Ammon's horn (tissue), 1 donor: ENCODE results near the gene CCDC74A.
"Not testable (repeated sequence)": the region's sequence is repeated elsewhere in the genome, so short reads cannot be mapped to it uniquely, and the experiment has no call there.

ENCODE experiments used
- DNase-seq: peaks from one replicate; pipeline ENCODE4 v3.0.0-alpha.2; 2016; ENCODE audit warnings: low spot score

Gene CCDC74A

DNA sequence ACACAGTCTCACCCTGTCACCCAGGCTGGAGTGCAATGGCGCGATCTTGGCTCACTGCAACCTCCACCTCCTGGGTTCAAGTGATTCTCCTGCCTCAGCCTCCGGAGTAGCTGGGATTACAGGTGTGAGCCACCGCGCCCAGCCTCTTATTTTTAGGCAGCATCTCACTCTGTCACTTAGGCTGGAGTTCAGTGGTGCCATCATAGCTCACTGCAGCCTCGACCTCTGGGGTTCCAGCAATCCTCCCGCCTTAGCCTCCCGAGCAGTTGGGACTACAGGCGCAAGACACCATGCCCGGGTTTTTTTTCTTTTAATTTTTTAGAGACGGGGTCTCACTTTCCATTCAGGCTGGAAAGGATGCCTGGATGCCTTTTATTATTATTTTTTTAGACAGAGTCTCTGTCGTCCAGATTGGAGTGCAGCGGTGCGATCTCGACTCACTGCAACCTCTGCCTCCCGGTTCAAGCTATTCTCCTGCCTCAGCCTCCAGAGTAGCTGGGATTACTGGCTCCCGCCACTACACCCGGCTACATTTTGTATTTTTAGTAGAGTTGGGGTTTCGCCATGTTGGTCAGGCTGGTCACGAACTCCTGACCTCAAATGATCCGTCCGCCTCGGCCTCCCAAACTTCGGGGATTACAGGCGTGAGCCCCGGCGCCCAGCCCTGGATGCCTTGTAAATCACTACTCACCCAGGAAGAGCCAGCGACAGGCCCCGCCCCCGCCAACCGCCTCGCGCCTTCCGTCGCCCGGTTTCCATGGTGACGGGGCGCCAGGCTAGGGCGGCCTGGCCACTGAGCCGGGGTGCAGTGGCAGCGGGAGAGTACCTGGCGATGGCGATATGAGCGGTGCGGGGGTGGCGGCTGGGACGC is at the start of gene CCDC74A:
CCDC74A (plus strand) TSS at position 758 of the 871 bp plus-strand sequence; CDS start at position 841, 83 bp downstream.
- DNase-seq: peak; percentile 65

DNA sequence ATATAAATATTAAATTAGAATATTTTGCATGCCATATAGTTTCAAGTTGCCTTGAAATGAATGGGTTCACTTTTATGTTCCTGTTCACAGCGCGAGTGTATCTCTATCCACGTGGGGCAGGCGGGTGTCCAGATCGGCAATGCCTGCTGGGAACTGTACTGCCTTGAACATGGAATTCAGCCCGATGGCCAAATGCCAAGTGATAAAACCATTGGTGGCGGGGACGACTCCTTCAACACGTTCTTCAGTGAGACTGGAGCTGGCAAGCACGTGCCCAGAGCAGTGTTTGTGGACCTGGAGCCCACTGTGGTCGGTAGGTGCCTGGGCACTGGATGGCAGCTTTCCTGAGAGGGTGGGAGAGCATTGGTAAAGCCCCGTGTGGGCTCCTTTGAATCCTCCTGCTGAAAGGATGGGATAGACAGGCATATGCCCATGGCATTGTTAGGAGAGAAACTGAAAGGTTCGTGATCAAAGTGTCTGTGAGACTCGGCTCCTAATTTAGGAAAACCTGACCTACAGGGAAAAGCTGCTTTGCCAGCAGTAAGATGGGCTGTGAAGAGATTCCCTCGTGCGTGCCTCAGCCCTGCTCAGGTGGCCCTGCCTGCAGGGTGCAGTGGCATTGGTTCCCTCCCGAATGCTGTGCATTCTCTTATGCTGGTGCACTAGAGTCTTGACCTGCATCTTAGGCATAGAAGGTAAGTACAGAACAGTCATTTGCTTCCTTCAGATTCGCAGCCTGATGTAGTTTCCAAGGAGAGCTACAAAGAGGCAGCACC is 49.4 kb upstream of the CCDC74A start:
- DNase-seq: not testable (repeated sequence)

DNA sequence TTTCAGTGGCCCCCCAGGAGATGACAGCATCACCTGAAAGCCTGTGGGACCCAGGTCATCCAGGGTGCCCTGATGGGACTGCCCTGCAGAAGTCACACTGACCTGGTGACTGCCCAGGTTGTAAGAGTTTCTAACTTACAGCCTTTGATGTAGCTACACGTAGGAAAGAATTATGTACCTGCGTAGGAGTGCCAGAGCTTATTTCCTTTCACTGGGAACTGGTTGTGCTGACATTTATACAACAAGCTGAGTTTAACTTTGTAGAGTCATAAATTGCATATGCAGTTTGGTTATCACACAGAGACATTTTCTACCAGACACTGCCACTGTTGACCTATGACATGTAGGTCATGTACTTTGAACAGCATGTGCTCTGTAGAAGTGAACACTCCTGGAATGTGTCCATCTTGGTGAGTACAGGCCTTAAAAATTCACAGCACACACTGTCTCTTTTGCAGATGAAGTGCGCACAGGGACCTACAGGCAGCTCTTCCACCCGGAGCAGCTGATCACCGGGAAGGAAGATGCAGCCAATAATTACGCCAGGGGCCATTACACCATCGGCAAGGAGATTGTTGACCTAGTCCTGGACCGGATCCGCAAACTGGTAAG is 48.7 kb upstream of the CCDC74A start:
- DNase-seq: not testable (repeated sequence)

DNA sequence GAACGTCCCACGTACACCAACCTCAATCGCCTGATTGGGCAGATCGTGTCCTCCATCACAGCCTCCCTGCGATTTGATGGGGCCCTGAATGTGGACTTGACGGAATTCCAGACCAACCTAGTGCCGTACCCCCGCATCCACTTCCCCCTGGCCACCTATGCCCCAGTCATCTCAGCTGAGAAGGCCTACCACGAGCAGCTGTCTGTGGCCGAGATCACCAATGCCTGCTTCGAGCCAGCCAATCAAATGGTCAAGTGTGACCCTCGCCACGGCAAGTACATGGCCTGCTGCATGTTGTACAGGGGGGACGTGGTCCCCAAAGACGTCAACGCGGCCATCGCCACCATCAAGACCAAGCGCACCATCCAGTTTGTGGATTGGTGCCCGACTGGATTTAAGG is 47.3 kb upstream of the CCDC74A start:
- not testable (repeated sequence) for DNase-seq

DNA sequence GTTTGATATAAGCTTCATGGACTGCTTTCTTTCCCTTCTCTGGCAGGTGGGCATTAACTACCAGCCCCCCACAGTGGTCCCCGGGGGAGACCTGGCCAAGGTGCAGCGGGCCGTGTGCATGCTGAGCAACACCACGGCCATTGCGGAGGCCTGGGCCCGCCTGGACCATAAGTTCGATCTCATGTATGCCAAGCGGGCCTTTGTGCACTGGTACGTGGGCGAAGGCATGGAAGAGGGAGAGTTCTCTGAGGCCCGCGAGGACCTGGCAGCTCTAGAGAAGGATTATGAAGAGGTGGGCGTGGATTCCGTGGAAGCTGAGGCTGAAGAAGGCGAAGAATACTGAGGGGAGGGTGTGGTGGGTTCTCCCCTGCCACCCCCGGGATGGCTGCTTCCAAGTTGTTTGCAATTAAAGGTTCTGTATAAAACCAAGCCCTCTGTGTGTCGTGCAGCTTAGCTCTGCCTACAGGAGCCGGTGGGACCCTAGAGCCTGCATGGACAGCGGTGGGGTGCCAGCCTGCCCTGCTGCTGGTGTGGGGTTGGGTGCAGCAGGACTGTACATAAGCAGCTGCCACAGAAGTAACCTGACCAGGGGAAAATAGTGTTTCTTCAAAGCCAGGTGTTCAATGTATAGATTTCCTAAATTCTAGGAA is 45.1 kb upstream of the CCDC74A start:
- DNase-seq: not testable (repeated sequence)

DNA sequence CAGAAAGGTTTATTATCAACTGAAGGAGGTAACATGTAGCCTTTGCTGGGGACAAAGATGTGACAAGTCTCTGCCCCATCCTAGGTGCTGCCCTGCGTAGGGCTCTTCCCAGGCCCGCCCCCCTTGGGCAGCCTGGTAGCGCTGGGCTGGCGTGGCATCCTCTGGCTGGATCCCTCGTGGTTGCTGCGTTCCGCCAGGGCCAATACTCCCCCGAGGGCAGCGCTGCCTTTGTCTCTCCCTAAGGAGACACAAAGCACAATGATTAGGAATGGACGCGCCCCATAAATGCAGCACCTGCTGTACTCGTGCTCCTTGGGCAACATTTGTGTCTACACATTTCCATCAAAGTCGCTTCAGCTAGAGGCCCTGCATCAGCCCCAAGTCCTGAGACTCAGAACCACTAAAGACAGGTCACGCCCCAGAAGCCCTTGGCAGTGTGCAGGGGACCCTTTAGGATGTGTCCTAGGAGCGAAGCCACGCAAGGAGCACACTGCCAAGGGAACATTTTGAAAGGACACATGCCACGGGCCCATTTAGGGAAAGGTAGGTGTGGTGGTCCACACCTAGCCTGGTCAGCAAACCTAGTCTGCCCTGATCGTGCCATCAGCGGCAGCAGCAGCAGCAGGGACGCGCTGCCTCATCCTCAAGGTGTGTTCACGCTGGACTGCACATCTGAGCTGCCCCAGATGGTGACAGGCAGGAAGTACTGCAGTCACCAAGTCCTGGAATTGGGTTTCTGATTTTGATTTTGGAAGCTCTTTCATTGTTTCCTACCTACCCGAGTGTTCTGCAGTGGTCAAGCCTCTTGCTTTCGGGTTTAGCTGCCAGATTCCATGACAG is 43.5 kb upstream of the CCDC74A start:
- DNase-seq: not testable (repeated sequence)

DNA sequence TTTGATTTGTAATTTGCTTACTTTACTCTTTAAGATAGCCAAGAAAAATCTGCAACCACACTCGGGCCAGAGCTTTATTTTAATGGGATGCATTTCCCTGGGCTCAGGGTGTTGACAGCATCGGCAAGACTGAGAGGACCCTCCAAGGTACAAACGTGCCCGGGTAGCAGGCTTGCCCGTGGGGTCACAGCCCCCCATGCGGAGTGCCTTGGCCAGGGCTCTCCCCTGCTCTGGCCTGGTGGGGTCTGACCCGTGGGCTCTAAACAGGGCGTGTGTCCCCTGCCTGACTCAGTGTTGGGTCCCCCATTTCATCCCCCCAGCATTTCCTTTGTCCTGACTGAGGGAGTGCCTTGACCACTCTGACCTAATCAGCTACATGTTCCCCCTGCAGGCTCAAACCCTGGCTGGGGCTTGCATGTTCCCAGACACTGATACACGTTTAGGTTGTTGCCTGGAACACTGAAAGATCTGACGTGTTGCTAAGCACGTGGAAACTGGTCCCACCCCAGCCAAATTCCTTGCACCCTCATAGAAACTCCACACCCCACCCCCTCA is 42.7 kb upstream of the CCDC74A start:
- not testable (repeated sequence) for DNase-seq

DNA sequence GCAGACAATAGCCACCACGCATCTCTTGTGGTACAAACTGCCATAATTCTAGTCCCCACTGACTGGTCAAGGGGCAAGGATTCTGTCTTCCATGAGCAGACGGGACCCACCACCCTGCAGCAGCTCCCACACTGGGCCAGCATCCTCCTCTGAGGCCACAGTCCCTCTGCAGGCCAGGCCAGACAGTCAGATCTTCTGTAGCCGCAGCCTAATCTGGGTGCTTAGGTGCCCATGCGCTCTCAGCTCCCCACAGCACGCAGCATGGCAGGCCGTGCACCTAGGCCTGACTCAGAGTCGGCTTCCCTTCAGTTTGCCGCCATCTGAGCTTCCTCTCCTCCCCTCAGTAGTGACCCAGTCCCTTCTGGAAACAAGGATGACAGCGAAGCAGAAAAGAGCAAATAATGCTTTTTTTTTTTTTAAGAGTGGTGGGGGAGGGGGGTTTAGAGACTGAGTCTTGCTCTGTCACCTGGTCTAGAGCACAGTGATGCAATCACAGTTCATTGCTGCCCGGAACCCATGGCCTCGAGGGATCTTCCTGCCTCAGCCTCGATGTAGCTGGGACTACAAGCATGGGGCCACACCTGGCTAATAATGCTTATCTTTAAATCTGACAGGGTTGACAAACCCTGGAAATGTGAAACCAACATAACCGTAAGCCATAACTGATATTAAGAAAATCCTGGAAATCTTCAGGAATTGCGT is 41.3 kb upstream of the CCDC74A start:
- not testable (repeated sequence) for DNase-seq

DNA sequence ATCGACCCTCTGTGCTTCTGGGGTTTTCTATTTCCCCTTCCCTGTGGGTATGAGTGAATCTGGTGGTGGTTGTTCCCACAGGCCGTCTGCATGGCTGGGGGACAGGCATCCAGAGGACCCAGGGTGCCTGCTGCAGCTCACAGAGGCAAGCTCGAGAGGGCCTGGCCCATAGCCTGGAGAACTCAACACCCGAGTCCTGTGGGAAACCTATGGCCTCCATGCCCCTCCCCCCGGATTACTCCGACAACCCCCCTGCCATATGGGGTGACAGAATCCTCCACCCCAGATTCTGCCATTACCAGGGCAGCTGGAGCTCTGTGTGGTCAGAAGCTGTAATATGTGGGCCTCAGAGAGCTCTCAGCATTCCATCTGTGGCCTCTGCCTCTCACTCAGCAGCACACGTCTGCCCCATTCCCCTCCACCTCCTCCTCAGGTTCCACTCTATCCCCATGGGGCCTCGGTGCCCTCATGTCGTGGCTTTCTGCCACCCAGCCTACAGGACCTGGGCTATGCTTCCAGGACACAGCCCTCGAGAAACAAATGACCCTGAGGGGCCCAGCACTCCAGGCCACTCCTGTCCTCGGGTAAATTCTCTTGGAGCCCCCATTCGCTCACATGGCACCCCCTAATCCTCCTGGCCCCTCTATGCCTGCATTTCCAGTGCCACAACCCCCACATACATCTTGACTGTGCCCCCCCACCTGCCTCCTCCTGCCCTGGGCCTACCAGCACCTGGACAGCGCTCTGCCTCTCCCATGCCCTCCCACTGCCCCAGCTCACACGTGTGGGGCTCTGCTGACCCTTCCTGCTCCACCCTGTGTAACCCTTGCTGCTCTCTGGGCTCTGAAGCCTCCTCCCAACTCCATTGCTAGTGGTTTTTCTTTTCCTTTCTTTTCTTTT is 39.1 kb upstream of the CCDC74A start:
- DNase-seq: no peak

DNA sequence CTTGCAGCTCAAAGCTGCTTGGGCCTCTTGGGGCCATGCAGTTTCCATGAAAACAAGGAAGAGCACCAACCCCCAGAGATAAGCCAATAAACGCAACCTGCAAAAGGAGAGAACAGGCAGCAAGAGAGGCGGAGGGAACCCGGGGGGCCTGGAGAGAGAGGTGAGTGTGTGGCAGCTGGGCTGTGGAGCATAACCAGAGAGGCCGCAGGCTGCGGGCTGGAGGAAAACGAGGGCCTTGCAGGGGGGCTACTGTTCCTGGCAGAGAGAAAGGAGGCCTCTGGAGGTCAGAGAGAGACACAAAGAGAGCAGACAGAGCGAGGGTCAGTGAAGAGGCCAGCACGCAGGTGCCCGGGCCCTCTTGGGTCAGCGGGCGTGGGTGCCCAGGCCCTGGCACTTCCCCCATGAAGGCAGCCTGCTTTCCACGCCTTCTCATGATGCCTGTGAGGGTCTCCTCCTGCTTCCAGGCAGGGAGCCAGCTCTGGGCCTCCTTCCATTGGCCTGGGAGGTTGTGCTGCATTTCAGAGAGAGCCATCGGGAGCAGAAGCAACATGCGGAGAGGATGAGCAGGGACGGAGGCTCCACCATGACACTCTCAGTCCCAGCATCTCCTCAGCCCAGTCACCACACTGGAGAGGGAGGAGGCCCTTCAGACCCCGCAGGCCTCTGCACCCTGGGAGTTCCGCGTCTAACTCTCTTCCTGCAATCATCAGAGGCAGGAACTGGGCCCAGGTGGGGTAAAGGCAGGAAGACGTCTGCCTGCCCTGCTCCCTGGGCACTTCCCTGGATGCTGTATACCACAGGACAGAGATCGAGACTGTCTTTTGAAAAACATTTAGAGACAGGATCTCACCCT is 36.8 kb upstream of the CCDC74A start:
- DNase-seq: peak; percentile 24

DNA sequence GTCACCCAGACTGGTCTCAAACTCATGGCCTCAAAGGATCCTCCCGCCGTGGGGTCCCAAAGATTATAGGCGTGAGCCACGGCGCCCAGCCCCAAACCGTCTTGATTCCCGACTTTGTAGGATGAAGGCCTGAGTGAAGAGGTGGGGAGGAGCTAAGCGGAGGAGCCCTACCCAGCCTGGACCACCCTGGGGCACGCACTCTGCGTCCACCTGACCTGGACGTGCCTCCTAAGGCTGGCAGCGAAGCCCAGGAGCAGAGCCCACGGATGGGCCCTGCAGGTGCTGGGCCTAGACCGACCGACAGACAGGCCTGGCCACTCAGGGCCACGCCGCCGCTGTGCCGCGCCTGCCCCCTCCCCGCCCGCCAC is 36.2 kb upstream of the CCDC74A start:
- DNase-seq: not testable (repeated sequence)

DNA sequence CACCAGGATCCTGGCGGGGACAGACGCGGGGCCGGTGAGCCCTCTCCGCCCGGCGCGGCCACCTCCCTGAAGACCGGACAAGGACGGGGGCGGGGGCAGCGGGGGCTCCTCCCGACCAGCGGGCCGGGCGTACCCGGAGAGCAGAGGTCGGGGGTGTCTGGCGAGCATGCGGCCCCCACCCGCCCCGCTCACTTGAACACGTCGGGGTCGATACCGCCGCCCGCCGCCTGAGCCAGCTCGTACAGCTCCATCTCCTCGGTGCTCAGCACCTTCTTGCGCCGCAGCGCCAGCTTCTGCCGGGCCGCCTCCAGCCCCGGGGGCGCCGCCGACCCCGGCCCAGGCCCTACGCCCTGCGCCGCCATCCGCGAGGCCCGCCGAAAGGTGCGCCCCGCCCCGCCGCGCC is 35.7 kb upstream of the CCDC74A start, which contains the start of gene MZT2A:
MZT2A (minus strand) TSS at position 383 of the 403 bp plus-strand sequence; CDS start at position 362, 21 bp downstream.
- DNase-seq: peak; percentile 18

DNA sequence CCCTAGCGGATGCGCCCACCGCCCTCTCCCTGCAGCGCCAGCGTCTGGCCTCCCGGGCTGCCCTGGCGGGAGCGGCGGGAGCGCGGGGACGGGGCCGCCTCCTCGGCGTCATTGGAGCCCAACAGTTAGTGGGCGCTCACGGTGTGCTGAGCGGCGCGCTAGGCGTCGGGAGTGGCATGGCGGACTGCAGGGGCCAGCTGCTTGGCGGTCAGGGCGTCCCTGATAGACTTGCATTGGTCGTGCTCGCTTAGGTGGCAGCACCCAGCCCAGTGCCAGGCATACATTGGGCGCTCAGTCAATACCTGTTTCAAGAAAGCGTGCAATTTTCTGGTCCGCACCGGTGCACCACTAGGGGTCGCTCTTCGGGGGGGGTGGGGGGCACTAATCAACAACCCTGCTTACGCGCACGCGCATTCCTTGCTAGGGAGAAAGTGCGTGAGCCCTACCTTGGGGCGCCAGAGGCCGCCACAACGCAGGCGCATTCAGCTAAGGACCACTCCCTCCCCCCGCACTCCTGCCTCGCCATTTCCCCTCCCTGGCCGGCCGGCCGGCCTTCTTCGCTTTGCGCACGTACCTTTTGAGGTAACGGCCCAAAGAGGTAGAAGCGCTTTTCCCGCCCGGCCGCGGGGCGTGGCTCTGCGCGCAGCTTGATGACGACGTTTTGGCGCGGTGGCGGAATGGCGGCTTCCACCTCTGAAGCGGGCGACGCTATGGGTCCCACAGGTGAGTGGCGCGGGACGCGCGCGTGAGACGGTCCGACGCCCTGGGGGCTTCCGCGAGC is 35.1 kb upstream of the CCDC74A start:
- peak; percentile 93 for DNase-seq

DNA sequence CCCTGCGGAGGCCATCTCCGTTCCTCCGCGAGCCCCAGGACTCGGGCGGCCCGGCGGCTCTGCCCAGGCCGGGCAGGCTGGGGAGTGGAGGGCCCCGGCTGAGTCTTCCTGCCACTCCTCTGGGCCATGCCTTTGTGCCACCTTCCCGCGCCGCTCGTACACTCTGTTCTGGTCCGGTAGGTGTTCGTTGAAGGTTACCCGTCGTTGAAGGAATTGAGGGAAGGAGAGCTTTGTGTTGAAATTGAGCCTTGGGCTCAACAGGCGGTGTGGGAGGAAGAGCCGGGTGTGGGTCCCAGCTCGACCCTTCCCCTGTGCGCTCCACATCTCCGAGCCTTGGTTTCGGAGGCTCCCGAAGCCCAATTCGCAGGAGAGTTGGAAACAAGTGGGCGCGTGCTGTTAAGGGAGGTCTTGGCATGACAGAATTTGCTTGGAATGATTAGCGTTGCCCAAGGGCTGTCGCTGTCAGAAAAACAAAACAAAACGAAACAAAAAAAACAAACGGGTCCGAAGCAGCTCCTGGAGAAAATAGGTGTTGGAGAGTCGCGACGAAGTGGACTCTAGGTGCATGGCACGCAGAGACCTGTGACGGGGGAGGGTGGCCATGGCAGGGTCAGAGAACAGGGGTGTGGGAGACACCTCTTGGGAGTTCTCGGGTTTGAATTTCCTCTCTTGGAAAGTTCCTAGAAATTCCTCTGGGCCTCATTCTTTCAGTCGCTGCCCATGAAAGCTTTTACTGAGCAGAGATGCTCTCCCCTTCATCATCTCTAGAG is 34.3 kb upstream of the CCDC74A start:
- DNase-seq: no peak

DNA sequence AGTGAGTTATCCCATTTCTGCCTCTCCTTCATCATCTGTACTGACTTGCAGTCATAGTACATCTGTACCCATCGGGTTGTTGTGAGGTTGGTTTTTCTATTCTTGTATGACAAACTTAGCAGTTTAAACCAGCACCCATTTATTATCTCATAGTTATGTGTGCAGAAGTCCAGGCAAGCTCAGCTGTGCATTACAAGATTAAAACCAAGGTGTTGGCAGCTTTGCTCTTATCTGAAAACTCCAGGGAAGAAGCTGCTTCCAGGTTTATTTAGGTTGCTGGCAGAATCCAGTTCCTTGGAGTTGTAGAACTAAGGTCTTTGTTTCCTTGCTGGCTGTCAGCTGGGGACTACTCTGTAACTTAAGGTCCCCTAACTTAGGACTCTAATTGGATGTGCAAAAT is 32.2 kb upstream of the CCDC74A start:
- DNase-seq: not testable (repeated sequence)

DNA sequence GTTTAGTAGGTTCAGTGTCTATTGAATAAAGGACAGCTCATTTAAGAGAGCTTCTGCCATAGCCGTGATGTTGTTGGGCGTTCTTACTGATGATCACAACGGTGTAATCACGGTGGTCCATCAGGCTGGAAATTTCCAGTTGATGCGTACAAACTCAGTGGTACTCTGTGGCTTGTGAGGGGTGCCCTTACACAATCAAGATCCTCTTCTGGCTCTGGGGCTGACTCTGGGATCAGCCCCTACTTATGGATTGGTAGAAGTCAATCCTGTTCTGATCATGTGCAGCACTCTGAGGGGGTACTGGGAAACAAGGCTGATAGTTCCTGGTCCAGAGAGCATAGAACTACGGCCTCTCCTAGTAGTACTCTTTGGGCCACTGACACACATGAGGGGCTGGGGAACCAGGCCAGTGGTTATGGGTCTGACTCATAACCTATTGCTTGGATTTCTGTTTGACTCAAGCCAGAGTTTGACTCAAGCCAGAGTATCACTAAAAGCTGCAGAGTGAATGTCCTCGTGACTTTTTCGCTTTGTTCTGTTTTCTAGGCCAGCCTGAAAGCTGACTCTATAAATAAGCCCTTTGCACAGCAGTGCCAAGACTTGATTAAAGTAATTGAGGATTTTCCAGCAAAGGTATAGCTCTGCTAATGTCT is 29.2 kb upstream of the CCDC74A start:
- DNase-seq: not testable (repeated sequence)
